IPS-NIHi7 (cell line): ENCODE measurements around the gene NOPCHAP1.

ENCODE experiments used
- DNase-seq: peaks from one replicate; pipeline ENCODE4 v3.0.0; 2012; ENCODE audit warnings: mixed read lengths; ENCODE audit errors: extremely low spot score

Gene NOPCHAP1

GRCh38 chr12:105020241-105020962 is 34.3 kb downstream of the NOPCHAP1 start:
- DNase-seq = no peak

GRCh38 chr12:105024928-105025327 is 38.8 kb downstream of the NOPCHAP1 start:
- DNase-seq = no peak

- no peak for DNase-seq
Measured at GRCh38 chr12:105025890-105026289, 39.8 kb downstream of the NOPCHAP1 start.

- DNase-seq = no peak
Measured at GRCh38 chr12:105026411-105026810, 40.3 kb downstream of the NOPCHAP1 start.

- no peak for DNase-seq
Measured at GRCh38 chr12:105030820-105031807, 45.0 kb downstream of the NOPCHAP1 start.

- no peak for DNase-seq
Measured at GRCh38 chr12:105032703-105033357, 46.7 kb downstream of the NOPCHAP1 start.

GRCh38 chr12:105033851-105034250 is 47.7 kb downstream of the NOPCHAP1 start:
- no peak for DNase-seq
